ENCODE measurements around the gene TAGAP.

Gene TAGAP

GRCh38 chr6:159036673-159037072 is 8.1 kb downstream of the TAGAP start:
- no peak overlapping the region for H2AFZ ChIP-seq (ENCODE audit: low read length)
- H3K4me1 ChIP-seq (ENCODE audit: low read length) = peaks cover 35% of the 10 kb centered on the region
- no peaks in the 10 kb centered on the region for H3K27me3 ChIP-seq (replicated peaks; ENCODE audit: insufficient read depth, low read length)
- TF ChIP-seq EZH2phosphoT487 (IDR thresholded peaks at IDR 0.05; ENCODE audit: low read length) (no peak), EZH2 (optimal IDR thresholded peaks at IDR 0.05; ENCODE audit: low read depth, low read length) (no peak)
- H3K27ac ChIP-seq (ENCODE audit: low read length) = no peak overlapping the region
- no peak overlapping the region for H3K9ac ChIP-seq (ENCODE audit: low read length)
- no peaks in the 10 kb centered on the region for H3K9me2 ChIP-seq (replicated peaks; ENCODE audit: insufficient read depth, low read length)
- H3K4me3 ChIP-seq (ENCODE audit: low read length) = no peak overlapping the region
- H3K4me2 ChIP-seq (ENCODE audit: low read depth, low read length) = no peak overlapping the region
- no peaks in the 10 kb centered on the region for H3K9me3 ChIP-seq (replicated peaks; ENCODE audit: insufficient read depth, low read length)
- H3K79me2 ChIP-seq (ENCODE audit: low read length) = no peaks in the 10 kb centered on the region
- H4K20me1 ChIP-seq (ENCODE audit: insufficient read depth, low read length) = no peaks in the 10 kb centered on the region
- H3K36me3 ChIP-seq (replicated peaks; ENCODE audit: insufficient read depth, low read length) = no peaks in the 10 kb centered on the region
- DNase-seq = no peak
- peaks cover 37% of the 10 kb centered on the region for H3F3A ChIP-seq (ENCODE audit: insufficient read depth, low read length)

GRCh38 chr6:159035891-159036290 is 8.9 kb downstream of the TAGAP start:
- Histone ChIP-seq H3K4me3 (ENCODE audit: low read length) (no peak overlapping the region), H3K36me3 (replicated peaks; ENCODE audit: insufficient read depth, low read length) (no peaks in the 10 kb centered on the region), H3F3A (ENCODE audit: insufficient read depth, low read length) (peaks cover 37% of the 10 kb centered on the region), H3K4me1 (ENCODE audit: low read length) (peaks cover 34% of the 10 kb centered on the region), H3K27ac (ENCODE audit: low read length) (no peak overlapping the region), H3K79me2 (ENCODE audit: low read length) (no peaks in the 10 kb centered on the region), H3K27me3 (replicated peaks; ENCODE audit: insufficient read depth, low read length) (no peaks in the 10 kb centered on the region), H3K9ac (ENCODE audit: low read length) (no peak overlapping the region), H3K9me3 (replicated peaks; ENCODE audit: insufficient read depth, low read length) (no peaks in the 10 kb centered on the region), H2AFZ (ENCODE audit: low read length) (no peak overlapping the region), H3K4me2 (ENCODE audit: low read depth, low read length) (no peak overlapping the region), H3K9me2 (replicated peaks; ENCODE audit: insufficient read depth, low read length) (no peaks in the 10 kb centered on the region), H4K20me1 (ENCODE audit: insufficient read depth, low read length) (no peaks in the 10 kb centered on the region)
- no peak for TF ChIP-seq EZH2phosphoT487 (IDR thresholded peaks at IDR 0.05; ENCODE audit: low read length)
- TF ChIP-seq EZH2 (optimal IDR thresholded peaks at IDR 0.05; ENCODE audit: low read depth, low read length) = no peak
- no peak for TF ChIP-seq CTCF (IDR thresholded peaks at IDR 0.05; ENCODE audit: low read length)
- no peak for DNase-seq

GRCh38 chr6:159033160-159034049 is 11.4 kb downstream of the TAGAP start:
- peak overlapping the region; percentile 51 for H3K4me3 ChIP-seq (ENCODE audit: low read length)
- peak overlapping the region; percentile 52 for H3K4me2 ChIP-seq (ENCODE audit: low read depth, low read length)
- no peaks in the 10 kb centered on the region for H3K79me2 ChIP-seq (ENCODE audit: low read length)
- H3K27me3 ChIP-seq (replicated peaks; ENCODE audit: insufficient read depth, low read length) = no peaks in the 10 kb centered on the region
- H2AFZ ChIP-seq (ENCODE audit: low read length) = 0 out of 2 replicates have a peak overlapping the region, but pooled peaks have one; percentile 0
- no peaks in the 10 kb centered on the region for H3K36me3 ChIP-seq (replicated peaks; ENCODE audit: insufficient read depth, low read length)
- no peaks in the 10 kb centered on the region for H4K20me1 ChIP-seq (ENCODE audit: insufficient read depth, low read length)
- TF ChIP-seq EZH2phosphoT487 (IDR thresholded peaks at IDR 0.05; ENCODE audit: low read length) (no peak), CTCF (IDR thresholded peaks at IDR 0.05; ENCODE audit: low read length) (no peak), EZH2 (optimal IDR thresholded peaks at IDR 0.05; ENCODE audit: low read depth, low read length) (no peak)
- H3K9me3 ChIP-seq (replicated peaks; ENCODE audit: insufficient read depth, low read length) = no peaks in the 10 kb centered on the region
- DNase-seq = peak; percentile 36
- H3K27ac ChIP-seq (ENCODE audit: low read length) = peak overlapping the region; percentile 91
- H3K9ac ChIP-seq (ENCODE audit: low read length) = peak overlapping the region; percentile 2; the same call in 1 of the 2 replicates
- peaks cover 20% of the 10 kb centered on the region for H3K4me1 ChIP-seq (ENCODE audit: low read length)
- H3F3A ChIP-seq (ENCODE audit: insufficient read depth, low read length) = peaks cover 17% of the 10 kb centered on the region
- H3K9me2 ChIP-seq (replicated peaks; ENCODE audit: insufficient read depth, low read length) = no peaks in the 10 kb centered on the region

GRCh38 chr6:159031846-159032245 is 12.9 kb downstream of the TAGAP start:
- Histone ChIP-seq H3K9me3 (replicated peaks; ENCODE audit: insufficient read depth, low read length) (no peaks in the 10 kb centered on the region), H3K4me1 (ENCODE audit: low read length) (peaks cover 14% of the 10 kb centered on the region), H3K4me2 (ENCODE audit: low read depth, low read length) (no peak overlapping the region), H3F3A (ENCODE audit: insufficient read depth, low read length) (peaks cover 12% of the 10 kb centered on the region), H2AFZ (ENCODE audit: low read length) (no peak overlapping the region), H3K36me3 (replicated peaks; ENCODE audit: insufficient read depth, low read length) (no peaks in the 10 kb centered on the region), H3K4me3 (ENCODE audit: low read length) (no peak overlapping the region), H3K9me2 (replicated peaks; ENCODE audit: insufficient read depth, low read length) (no peaks in the 10 kb centered on the region), H3K9ac (ENCODE audit: low read length) (no peak overlapping the region), H3K27ac (ENCODE audit: low read length) (no peak overlapping the region), H3K27me3 (replicated peaks; ENCODE audit: insufficient read depth, low read length) (no peaks in the 10 kb centered on the region), H3K79me2 (ENCODE audit: low read length) (no peaks in the 10 kb centered on the region), H4K20me1 (ENCODE audit: insufficient read depth, low read length) (no peaks in the 10 kb centered on the region)
- no peak for DNase-seq
- TF ChIP-seq CTCF (IDR thresholded peaks at IDR 0.05; ENCODE audit: low read length) (no peak), EZH2phosphoT487 (IDR thresholded peaks at IDR 0.05; ENCODE audit: low read length) (no peak), EZH2 (optimal IDR thresholded peaks at IDR 0.05; ENCODE audit: low read depth, low read length) (no peak)
